Embryonic facial prominence (tissue), 1 donor: ENCODE data around the gene KIF11.

Source experiments
- DNase-seq: peaks from one replicate; pipeline ENCODE4 v3.0.0-alpha.2; 2016; ENCODE audit errors: extremely low spot score

The KIF11 gene

DNA sequence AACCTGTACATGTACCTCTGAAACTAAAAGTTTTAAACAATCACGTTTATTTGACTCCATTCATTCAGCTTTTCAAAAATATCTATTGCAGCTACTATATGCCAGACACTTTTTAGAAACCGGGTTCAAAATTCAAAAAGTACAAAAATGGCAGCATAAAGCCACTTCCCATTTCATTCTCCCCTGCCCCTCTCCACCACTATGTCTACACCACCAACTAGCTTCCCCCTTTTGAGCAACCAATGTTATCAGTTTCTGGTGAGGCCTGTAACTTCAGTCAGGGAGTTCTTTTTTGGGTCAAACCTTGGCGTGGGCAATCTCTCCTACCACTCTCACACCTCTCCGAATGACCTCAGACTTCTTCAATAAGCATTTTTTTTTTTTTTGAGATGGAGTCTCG lies 85.3 kb downstream of the KIF11 start:
- no peak for DNase-seq

- DNase-seq, result no peak
These were observed 88.4 kb downstream of the KIF11 start for GRCh38 chr10:92681306-92681834.

DNA sequence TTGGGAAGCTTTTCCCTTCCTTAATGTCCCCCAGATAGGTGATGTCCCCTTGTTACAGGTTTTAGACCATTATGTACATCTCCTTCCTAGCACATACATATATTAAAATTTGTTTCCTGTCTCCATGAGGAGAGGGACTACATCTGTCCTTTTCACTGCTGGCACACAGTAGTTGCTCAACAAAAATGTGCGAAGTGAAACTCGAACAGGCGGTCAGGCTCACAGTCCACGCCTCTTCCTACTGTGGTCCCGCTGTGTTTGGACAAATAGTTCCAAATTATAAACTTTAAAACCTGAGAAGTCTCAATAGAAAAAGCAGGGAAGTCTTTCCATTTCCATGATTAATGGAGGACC lies 95.6 kb downstream of the KIF11 start:
- DNase-seq, result no peak

GRCh38 chr10:92688927-92689662 lies 96.2 kb downstream of the KIF11 start:
- no peak for DNase-seq

DNA sequence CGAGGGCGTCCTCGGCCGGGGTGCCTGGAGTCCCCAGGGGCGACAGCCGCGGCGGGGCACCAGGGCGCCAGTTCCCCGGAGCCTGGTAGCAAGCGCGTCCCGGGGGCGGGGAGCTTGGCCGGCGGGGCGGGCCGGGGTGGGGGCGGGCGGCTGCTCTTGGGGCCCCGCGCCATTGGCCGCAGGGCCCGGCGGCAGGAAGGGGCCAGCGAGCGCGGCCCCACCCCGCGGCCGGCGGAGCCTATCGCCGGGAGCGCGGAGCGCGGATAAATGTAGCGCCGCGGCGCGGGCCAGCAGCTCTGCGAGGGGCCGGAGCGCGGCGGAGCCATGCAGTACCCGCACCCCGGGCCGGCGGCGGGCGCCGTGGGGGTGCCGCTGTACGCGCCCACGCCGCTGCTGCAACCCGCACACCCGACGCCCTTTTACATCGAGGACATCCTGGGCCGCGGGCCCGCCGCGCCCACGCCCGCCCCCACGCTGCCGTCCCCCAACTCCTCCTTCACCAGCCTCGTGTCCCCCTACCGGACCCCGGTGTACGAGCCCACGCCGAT lies 96.8 kb downstream of the KIF11 start, which contains the start of gene HHEX:
TSS of gene HHEX (plus strand) at position 293 of the 548 bp plus-strand sequence. CDS start at position 325, 32 bp downstream.
- no peak for DNase-seq

GRCh38 chr10:92690211-92690914 lies 97.4 kb downstream of the KIF11 start:
- no peak for DNase-seq

DNA sequence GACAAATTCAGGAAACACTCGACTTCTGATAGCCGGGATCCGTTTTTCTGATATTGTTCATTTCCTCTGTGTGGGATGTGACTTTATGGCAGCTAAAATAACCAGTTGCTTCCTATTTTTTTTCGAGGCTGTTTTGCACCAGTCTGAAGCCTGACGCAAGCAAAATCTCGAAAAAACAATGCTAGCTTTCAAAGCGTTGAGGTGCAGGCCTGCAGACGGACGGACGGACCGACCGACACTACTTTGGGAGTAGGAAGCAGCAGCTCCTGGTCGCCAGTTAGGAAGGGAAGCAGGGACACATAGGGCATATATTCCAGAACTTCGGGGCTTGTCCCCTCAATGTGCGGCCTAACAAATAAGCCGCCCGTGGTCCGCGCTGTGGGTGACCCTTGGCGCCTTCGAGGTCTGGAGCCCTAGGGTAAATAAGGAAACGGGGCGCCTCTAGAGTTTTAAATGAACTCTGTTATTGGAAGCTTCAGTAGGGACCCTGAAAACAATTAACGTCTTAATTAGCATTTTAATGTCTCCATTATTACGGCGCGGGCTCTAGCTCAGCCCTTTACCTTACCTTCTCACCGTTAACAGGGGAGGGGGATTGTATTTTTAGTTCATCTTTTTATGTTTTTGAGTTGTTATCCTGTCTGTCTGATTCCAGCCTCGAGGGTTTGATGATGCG lies 98.1 kb downstream of the KIF11 start:
- no peak for DNase-seq

DNA sequence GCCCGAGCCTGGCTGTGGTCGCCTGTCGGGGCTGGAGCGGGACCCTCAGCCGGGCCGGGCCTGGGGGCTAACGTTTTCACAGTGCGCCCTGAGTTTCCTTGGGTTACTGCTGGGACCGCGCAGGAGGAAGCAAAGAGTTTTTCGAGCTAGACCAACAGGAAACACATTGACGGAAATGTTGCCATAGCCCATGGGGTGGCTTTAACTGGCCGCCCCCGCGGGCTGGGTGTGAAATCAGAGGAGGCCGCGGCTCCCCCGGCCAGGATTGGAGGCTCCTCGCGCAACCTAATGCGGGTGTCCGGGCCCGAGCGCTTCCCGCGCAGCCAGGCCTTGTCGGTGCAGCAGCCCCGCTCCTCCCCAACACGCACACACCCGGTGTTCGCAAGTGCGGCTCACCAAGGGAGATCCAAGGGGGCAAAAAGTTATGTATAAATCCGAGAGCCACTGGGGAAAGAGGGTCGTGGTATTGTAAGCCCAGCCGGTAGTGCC lies 98.7 kb downstream of the KIF11 start:
- DNase-seq, result no peak

- no peak for DNase-seq
These were observed 99.2 kb downstream of the KIF11 start for GRCh38 chr10:92692080-92692671.

DNA sequence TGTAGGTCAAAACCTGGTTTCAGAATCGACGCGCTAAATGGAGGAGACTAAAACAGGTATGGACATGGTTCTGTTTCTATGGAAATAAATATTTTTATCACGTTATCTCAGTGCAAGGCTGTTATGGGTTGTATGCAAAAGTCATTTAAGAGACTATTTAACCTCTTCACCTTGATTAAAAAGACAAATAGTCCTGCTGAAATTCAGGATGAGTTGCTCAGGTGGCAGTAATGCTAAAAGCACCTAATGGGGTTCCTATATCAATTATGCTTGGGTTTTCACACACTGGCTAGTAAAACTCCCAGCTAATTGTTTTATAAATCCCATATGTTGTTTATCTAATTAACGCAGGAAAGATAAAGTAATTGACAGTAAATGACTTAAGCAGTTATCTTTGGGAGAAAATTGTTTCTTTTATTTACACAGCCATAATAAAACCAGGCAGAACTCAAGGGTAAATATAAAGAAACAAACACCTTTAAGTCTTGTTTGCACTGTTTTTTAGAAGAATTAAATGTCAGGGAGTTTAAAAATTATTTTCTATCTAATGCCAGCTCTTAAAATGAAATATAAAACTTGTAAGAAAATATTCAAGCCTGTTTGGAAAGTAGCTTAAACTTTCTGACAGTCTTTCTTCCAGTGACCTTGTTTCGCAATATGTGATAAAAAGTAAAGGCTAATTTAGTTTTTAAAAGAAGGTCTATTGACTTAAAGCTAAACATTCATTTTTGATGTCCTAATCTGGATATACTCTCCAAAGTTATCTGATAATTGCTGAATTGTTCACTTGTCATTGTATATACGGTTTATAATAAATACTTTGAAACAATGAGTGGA lies 100.0 kb downstream of the KIF11 start:
- DNase-seq, result no peak

- no peak for DNase-seq
These were observed 100.6 kb downstream of the KIF11 start for GRCh38 chr10:92693534-92693893.

DNA sequence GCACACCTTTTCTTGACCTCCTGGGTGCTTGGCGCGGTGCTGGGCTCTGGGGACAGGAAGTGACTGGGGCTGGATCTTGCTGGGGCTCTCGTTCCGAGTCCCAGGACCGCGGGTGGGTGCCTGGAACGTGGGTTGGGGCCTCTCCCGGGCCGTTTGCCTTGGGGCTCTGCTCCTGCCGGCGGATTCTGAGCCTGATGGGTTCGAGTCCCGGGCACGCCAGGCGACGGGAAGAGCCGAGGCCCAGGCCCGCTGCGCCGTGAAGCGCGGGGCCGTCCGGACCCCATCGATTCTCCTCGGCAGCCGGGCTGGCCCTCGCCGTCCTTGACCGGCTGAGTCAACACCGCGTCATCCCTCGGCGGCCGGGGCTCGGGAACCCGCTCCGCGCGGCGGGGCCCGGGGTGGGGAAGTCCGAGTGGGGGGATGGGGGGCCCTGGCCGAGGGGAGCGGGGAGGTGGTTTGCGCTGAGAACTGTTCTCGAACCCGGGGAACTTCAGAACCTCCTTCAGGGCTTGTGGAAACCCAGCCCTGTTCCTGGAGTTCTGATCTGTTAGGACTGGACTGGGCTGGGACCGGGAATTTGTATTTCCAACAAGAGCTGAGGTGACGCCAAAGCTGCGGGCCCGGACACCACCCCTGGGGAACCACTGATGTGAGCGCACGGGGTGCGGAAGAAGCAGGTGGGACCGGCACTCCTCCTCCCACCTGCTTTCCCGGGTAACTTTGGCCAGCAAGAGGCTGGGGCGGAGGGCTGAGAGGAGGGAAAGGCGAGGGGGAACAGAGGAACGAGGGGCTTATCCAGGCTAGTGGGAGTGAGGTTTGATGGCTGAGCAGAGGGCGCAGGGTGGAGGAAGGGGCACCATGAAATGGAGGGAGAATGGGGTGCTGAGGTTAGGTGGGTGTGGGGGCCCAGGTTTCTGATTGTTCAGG lies 103.0 kb downstream of the KIF11 start:
- DNase-seq, result no peak

DNA sequence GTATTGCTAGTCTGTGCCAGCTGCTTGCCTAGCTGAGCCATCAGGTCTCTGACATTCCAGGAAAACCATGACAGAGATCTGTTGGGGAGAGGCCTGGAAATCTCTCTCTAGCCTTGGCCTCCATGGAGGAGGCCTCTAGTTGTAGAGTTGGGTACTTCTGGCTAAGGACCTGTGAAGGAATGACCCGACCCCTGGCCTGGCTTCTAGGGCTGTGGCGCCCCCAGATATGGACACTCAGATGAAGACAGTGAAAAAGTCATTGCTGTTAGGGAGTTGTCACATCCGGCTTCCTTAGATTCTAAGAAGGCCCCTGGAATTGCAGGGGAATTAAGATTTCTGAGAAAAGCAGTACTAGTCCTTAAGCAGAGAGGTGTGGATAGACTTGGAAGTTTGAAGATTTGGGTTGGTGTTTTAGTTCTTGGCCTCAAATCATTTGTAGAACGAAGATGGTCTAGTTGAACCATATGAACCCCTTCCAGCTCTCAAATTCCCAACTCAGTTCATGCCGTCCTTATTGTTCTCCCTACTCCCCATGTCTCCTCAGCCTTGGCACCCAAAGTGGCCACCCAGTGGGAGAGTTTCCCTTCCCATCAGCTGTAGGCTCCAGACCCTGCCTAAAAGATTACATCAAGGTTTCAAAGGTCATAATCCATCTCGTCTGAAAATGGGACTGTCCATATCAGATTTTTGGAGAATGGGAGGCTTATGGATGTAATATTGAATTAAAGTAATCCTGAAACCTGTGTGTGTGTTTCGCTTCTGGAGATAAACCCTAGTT lies 103.9 kb downstream of the KIF11 start:
- no peak for DNase-seq

GRCh38 chr10:92697663-92698511 lies 105.0 kb downstream of the KIF11 start:
- DNase-seq, result no peak

- DNase-seq, result no peak
These were observed 106.2 kb downstream of the KIF11 start for GRCh38 chr10:92699193-92699517.

DNA sequence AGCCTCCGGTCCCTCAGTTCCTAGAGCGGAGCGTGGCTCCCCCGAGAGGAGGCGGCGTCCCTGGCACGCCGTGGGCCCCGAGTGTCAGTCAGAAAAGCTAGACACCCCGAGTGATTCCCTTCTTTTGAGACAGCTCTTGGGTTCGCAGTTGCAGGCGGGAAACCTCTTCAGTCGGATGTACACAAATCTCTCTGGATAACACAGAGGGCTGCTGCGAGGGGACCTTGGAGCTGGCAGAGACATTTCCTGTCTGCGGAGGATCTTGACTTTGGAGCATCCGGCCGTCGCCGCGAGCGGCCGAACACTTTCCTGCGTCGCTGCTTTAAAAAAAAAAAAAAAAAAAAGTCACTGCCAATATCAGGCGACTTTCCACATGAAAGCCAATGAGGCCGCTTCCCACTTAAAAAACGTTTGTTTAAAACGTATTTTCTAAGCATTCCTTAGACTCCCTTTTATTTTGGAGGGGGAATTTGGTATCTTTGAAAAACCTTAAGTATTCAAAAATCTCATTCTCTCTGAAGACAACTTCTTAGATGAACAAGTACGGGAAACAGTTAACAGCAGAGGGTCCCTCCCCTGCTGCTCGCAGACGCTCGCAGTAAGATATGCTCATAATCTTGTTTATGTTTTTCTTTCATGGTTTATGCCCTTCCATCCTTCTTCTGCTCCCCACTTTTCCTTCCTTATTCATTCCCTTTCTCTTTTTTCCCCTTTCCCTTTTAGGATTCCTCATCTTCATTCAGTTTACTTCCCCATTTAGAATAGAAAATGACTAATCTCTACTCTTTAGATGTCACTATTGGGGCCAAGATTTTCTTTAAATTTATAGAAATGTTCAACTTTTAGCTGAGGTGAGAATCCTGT lies 106.8 kb downstream of the KIF11 start:
- DNase-seq, result no peak

DNA sequence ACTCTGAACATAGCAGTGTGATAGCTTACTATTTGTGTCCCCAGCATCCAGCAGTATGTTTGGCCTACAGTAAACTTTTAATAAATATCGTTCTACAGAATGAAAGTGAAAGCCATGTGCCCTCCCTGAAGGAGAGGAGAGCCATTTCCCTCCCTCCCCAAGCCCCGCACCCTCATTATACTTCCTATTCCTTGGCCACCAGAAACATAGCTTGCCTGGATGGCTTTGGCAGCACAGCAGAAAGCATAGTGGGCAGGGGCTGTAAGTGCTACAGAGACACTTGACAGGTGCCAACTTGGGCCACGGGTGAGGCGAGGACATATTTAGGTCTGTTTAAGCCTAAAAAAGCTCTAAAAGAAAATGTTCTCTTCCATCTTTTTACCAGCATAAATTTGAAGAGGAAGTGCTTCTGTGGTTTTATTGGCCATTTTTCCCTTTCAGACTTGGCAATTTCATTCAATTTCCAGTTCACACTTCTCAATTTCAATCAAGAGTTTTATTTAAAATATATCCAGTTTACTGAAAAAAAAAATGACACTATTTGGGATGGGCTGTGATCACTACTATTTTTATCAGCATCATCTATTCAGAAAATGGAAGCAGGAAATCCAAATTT lies 109.5 kb downstream of the KIF11 start:
- DNase-seq, result no peak
